Fibroblast of skin of scalp (primary cell): ENCODE results near the gene IPPK.

Experiments
- DNase-seq: peaks from one replicate; pipeline ENCODE4 v3.0.0-alpha.2; 2013

IPPK gene

GRCh38 chr9:92686954-92687353 is 17.0 kb upstream of the IPPK start:
- DNase-seq, result no peak

- DNase-seq, result no peak
Measured at GRCh38 chr9:92685022-92685421, 15.1 kb upstream of the IPPK start.

GRCh38 chr9:92682269-92682668 is 12.3 kb upstream of the IPPK start:
- DNase-seq, result no peak

- DNase-seq, result no peak
Measured at GRCh38 chr9:92680166-92681119, 10.5 kb upstream of the IPPK start.

- no peak for DNase-seq
Measured at GRCh38 chr9:92679413-92680165, 9.7 kb upstream of the IPPK start.

- DNase-seq, result peak; percentile 87
Measured at GRCh38 chr9:92671323-92671722, 1.4 kb upstream of the IPPK start.

- DNase-seq, result no peak
Measured at GRCh38 chr9:92669527-92669889, 423 bp downstream of the IPPK start.

GRCh38 chr9:92668746-92669526 is 995 bp downstream of the IPPK start:
- peak; percentile 46 for DNase-seq

GRCh38 chr9:92666912-92667532 is 2.9 kb downstream of the IPPK start:
- no peak for DNase-seq

GRCh38 chr9:92666236-92666635 is 3.7 kb downstream of the IPPK start:
- no peak for DNase-seq

GRCh38 chr9:92665836-92666235 is 4.1 kb downstream of the IPPK start:
- DNase-seq, result no peak

GRCh38 chr9:92664394-92665152 is 5.4 kb downstream of the IPPK start:
- DNase-seq, result no peak

GRCh38 chr9:92663951-92664350 is 6.0 kb downstream of the IPPK start:
- DNase-seq, result no peak

- DNase-seq, result no peak
Measured at GRCh38 chr9:92663126-92663525, 6.8 kb downstream of the IPPK start.

GRCh38 chr9:92661743-92662142 is 8.2 kb downstream of the IPPK start:
- no peak for DNase-seq

GRCh38 chr9:92661127-92661526 is 8.8 kb downstream of the IPPK start:
- DNase-seq, result no peak

- no peak for DNase-seq
Measured at GRCh38 chr9:92660266-92660665, 9.7 kb downstream of the IPPK start.

- DNase-seq, result no peak
Measured at GRCh38 chr9:92659601-92660000, 10.3 kb downstream of the IPPK start.

GRCh38 chr9:92658611-92659010 is 11.3 kb downstream of the IPPK start:
- no peak for DNase-seq

- DNase-seq, result no peak
Measured at GRCh38 chr9:92658176-92658575, 11.8 kb downstream of the IPPK start.

- no peak for DNase-seq
Measured at GRCh38 chr9:92657296-92658094, 12.4 kb downstream of the IPPK start.
